Rectal smooth muscle tissue (tissue), 1 donor: ENCODE measurements around the gene LRSAM1.

Experiments used
- H3K27ac ChIP-seq: one replicate; pipeline ENCODE4 v1.7.0; 2013; ENCODE audit warnings: low read depth, low read length, inconsistent platforms
- H3K27me3 ChIP-seq: one replicate; pipeline ENCODE4 v1.7.0; 2013; ENCODE audit warnings: low read length; ENCODE audit not compliant: control insufficient read depth, insufficient read depth
- H3K36me3 ChIP-seq: one replicate; pipeline ENCODE4 v1.7.0; 2013; ENCODE audit warnings: low read length; ENCODE audit not compliant: control insufficient read depth, insufficient read depth
- H3K4me1 ChIP-seq: one replicate; pipeline ENCODE4 v1.7.0; 2013; ENCODE audit warnings: low read length; ENCODE audit not compliant: control insufficient read depth, insufficient read depth
- H3K4me3 ChIP-seq: one replicate; pipeline ENCODE4 v1.7.0; 2013; ENCODE audit warnings: low read length
- H3K9ac ChIP-seq: one replicate; pipeline ENCODE4 v1.7.0; 2013; ENCODE audit warnings: low read length

LRSAM1 gene

GRCh38 chr9:127496974-127497373, 45.7 kb downstream of the LRSAM1 start:
- Histone ChIP-seq H3K36me3 (peaks cover 24% of the 10 kb centered on the region), H3K27ac (no peak overlapping the region), H3K4me1 (peaks cover 8% of the 10 kb centered on the region), H3K9ac (no peak overlapping the region), H3K27me3 (no peaks in the 10 kb centered on the region), H3K4me3 (no peak overlapping the region)

- Histone ChIP-seq H3K36me3 (peaks cover 24% of the 10 kb centered on the region), H3K9ac (no peak overlapping the region), H3K27me3 (no peaks in the 10 kb centered on the region), H3K27ac (no peak overlapping the region), H3K4me1 (peaks cover 8% of the 10 kb centered on the region), H3K4me3 (no peak overlapping the region)
Measured at GRCh38 chr9:127497656-127498290, 46.5 kb downstream of the LRSAM1 start.

GRCh38 chr9:127498298-127498697, 47.0 kb downstream of the LRSAM1 start:
- H3K4me1 ChIP-seq = peaks cover 8% of the 10 kb centered on the region
- H3K27ac ChIP-seq = no peak overlapping the region
- peaks cover 24% of the 10 kb centered on the region for H3K36me3 ChIP-seq
- no peak overlapping the region for H3K4me3 ChIP-seq
- no peak overlapping the region for H3K9ac ChIP-seq
- H3K27me3 ChIP-seq = no peaks in the 10 kb centered on the region

- peaks cover 7% of the 10 kb centered on the region for H3K4me1 ChIP-seq
- no peaks in the 10 kb centered on the region for H3K27me3 ChIP-seq
- H3K9ac ChIP-seq = no peak overlapping the region
- no peak overlapping the region for H3K27ac ChIP-seq
- H3K36me3 ChIP-seq = peaks cover 24% of the 10 kb centered on the region
- no peak overlapping the region for H3K4me3 ChIP-seq
Measured at GRCh38 chr9:127500399-127500798, 49.1 kb downstream of the LRSAM1 start.

- Histone ChIP-seq H3K9ac (no peak overlapping the region), H3K27me3 (no peaks in the 10 kb centered on the region), H3K4me1 (peaks cover 2% of the 10 kb centered on the region), H3K4me3 (no peak overlapping the region), H3K36me3 (peaks cover 23% of the 10 kb centered on the region), H3K27ac (no peak overlapping the region)
Measured at GRCh38 chr9:127500862-127501261, 49.6 kb downstream of the LRSAM1 start.

- no peaks in the 10 kb centered on the region for H3K4me1 ChIP-seq
- no peak overlapping the region for H3K4me3 ChIP-seq
- peaks cover 15% of the 10 kb centered on the region for H3K36me3 ChIP-seq
- H3K27ac ChIP-seq = no peak overlapping the region
- no peaks in the 10 kb centered on the region for H3K27me3 ChIP-seq
- no peak overlapping the region for H3K9ac ChIP-seq
Measured at GRCh38 chr9:127501821-127502343, 50.6 kb downstream of the LRSAM1 start.

GRCh38 chr9:127502706-127503378, 51.5 kb downstream of the LRSAM1 start:
- Histone ChIP-seq H3K4me1 (no peaks in the 10 kb centered on the region), H3K9ac (no peak overlapping the region), H3K27ac (no peak overlapping the region), H3K4me3 (no peak overlapping the region), H3K36me3 (peaks cover 7% of the 10 kb centered on the region), H3K27me3 (no peaks in the 10 kb centered on the region)

GRCh38 chr9:127503379-127503921, 52.1 kb downstream of the LRSAM1 start:
- H3K27me3 ChIP-seq = no peaks in the 10 kb centered on the region
- no peak overlapping the region for H3K27ac ChIP-seq
- H3K9ac ChIP-seq = no peak overlapping the region
- H3K4me3 ChIP-seq = no peak overlapping the region
- H3K36me3 ChIP-seq = peaks cover 9% of the 10 kb centered on the region
- no peaks in the 10 kb centered on the region for H3K4me1 ChIP-seq

- H3K9ac ChIP-seq = no peak overlapping the region
- no peaks in the 10 kb centered on the region for H3K4me1 ChIP-seq
- H3K27me3 ChIP-seq = no peaks in the 10 kb centered on the region
- peak overlapping the region; percentile 58 for H3K27ac ChIP-seq
- no peak overlapping the region for H3K4me3 ChIP-seq
- peaks cover 13% of the 10 kb centered on the region for H3K36me3 ChIP-seq
Measured at GRCh38 chr9:127503947-127504886, 52.9 kb downstream of the LRSAM1 start.

GRCh38 chr9:127504887-127505251, 53.6 kb downstream of the LRSAM1 start:
- Histone ChIP-seq H3K36me3 (peaks cover 13% of the 10 kb centered on the region), H3K27ac (no peak overlapping the region), H3K27me3 (no peaks in the 10 kb centered on the region), H3K4me1 (peaks cover 2% of the 10 kb centered on the region), H3K9ac (no peak overlapping the region), H3K4me3 (no peak overlapping the region)

- no peaks in the 10 kb centered on the region for H3K27me3 ChIP-seq
- peaks cover 13% of the 10 kb centered on the region for H3K36me3 ChIP-seq
- no peak overlapping the region for H3K27ac ChIP-seq
- no peak overlapping the region for H3K9ac ChIP-seq
- H3K4me1 ChIP-seq = peaks cover 3% of the 10 kb centered on the region
- no peak overlapping the region for H3K4me3 ChIP-seq
Measured at GRCh38 chr9:127505396-127506116, 54.2 kb downstream of the LRSAM1 start.
